ENCODE data around the gene RNU5B-1. TPM values are rescaled to one million over a fixed set of nuclear protein-coding genes. Genes with fewer than 3 reads are reported as not detected.

Gene RNU5B-1
- not detected for total RNA-seq
- polyA plus RNA-seq = not detected

DNA sequence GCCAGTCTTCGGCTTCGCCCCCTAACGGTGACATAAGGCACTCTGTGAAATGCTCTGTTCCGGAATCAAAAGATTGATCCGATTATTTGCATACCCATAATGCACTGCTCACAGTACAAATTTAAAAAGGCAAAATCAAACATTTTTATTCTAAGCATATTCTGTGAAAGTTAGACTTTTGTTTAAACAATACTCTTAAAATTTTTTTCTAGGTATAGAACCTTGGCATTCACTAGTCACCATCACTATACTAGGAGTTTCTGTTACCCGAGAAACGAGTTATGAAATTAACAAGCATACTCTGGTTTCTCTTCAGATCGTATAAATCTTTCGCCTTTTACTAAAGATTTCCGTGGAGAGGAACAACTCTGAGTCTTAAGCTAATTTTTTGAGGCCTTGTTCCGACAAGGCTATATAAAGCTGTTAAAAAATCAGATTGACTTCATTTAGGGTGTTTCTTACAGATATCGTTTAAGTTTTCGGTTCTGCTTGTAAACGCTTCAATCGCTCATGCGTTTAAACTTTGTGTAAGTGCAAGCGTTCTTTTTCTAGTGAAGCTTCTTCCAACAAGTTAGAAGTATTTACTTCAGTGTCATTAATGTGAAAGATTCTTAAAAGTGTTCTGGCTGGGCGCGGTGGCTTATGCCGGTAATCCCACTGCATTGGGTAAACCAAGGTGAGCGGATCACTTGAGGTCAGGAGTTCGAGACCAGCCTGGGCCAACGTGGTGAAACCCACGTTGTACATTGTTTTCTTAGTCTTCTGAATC is at the start of gene RNU5B-1:
Gene RNU5B-1, plus strand, starts transcription at position 297 of the 769 bp plus-strand sequence.
- DNase-seq = peak; percentile 88
- intact Hi-C loops (cut with DNase I) = no loop called here
- peak in 3 of 4 donors; percentile 2 to 56 (median 28) for TF ChIP-seq EP300 (IDR thresholded peaks at IDR 0.05)
- TF ChIP-seq, protein P1, sequence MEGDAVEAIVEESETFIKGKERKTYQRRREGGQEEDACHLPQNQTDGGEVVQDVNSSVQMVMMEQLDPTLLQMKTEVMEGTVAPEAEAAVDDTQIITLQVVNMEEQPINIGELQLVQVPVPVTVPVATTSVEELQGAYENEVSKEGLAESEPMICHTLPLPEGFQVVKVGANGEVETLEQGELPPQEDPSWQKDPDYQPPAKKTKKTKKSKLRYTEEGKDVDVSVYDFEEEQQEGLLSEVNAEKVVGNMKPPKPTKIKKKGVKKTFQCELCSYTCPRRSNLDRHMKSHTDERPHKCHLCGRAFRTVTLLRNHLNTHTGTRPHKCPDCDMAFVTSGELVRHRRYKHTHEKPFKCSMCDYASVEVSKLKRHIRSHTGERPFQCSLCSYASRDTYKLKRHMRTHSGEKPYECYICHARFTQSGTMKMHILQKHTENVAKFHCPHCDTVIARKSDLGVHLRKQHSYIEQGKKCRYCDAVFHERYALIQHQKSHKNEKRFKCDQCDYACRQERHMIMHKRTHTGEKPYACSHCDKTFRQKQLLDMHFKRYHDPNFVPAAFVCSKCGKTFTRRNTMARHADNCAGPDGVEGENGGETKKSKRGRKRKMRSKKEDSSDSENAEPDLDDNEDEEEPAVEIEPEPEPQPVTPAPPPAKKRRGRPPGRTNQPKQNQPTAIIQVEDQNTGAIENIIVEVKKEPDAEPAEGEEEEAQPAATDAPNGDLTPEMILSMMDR (IDR thresholded peaks at IDR 0.05) = no peak
- peak; percentile 98 to 99 for TF ChIP-seq POLR2A (IDR thresholded peaks at IDR 0.05)
- TF ChIP-seq POLR2AphosphoS5 (IDR thresholded peaks at IDR 0.05) = peak; percentile 97 to 100 (median 100)
- H3K4me3 ChIP-seq = peak within 1 kb of the TSS; percentile 37 to 57 (median 54)
- H3K36me3 ChIP-seq = no peaks in the 10 kb centered on the region
- H3K4me1 ChIP-seq = peaks cover 0 to 19% (median 15%) of the 10 kb centered on the region in 4 donors
- no peaks in the 10 kb centered on the region for H3K9me3 ChIP-seq
- WGBS, 2 donors = 0 to 1% methylated on average over 24 of the region's 24 CpGs
- H3K27ac ChIP-seq = peak within 1 kb of the TSS; percentile 88 to 93 (median 90)
- no peaks in the 10 kb centered on the region for H3K27me3 ChIP-seq

DNA sequence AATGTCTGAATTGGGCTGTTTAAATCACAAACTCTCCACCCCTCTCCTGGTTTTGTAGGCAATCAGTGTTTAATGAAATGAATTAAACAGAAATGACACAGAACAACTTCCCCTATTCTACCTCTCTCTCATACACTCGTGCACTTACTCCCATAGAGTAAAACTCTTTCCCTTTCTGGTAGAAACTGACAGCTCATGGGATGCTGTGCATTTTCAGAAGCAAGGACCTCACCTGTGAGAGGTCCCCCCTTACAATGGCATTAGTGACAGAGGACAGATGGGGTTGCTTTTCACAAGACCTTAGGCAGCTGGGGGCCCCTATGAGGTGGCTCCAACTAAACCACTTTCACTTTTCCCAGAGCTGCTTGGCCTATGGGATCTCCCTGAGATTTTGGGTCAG is 49.7 kb upstream of the RNU5B-1 start:
- no peak for TF ChIP-seq POLR2AphosphoS5 (IDR thresholded peaks at IDR 0.05)
- TF ChIP-seq, protein P1 (IDR thresholded peaks at IDR 0.05) = no peak
- TF ChIP-seq POLR2A (IDR thresholded peaks at IDR 0.05) = no peak
- no peak for TF ChIP-seq EP300 (IDR thresholded peaks at IDR 0.05)
- 58 to 77% methylated on average over 1 of the region's 1 CpG for WGBS, 2 donors
- intact Hi-C loops (cut with DNase I) = loop anchor here (5.0 kb wide), 1 partner anchor 42 kb away; the partner anchor contains the start of gene CILP

GRCh38 chr15:65255486-65256140 is 48.9 kb upstream of the RNU5B-1 start:
- Histone ChIP-seq H3K9me3 (no peaks in the 10 kb centered on the region), H3K36me3 (no peaks in the 10 kb centered on the region), H3K4me3 (no peak overlapping the region), H3K27me3 (no peaks in the 10 kb centered on the region), H3K27ac (peak overlapping the region in 2 of 4 donors; percentile 32 to 69), H3K4me1 (peaks cover 0 to 78% (median 61%) of the 10 kb centered on the region in 4 donors)
- no peak for DNase-seq
- intact Hi-C loops (cut with DNase I) = loop anchor here (5.0 kb wide), 1 partner anchor 43 kb away; the partner anchor contains the start of gene CILP
- WGBS, 2 donors = 93 to 96% methylated on average over 7 of the region's 7 CpGs
- TF ChIP-seq EP300 (IDR thresholded peaks at IDR 0.05) (no peak), POLR2AphosphoS5 (IDR thresholded peaks at IDR 0.05) (no peak), POLR2A (IDR thresholded peaks at IDR 0.05) (no peak)
- TF ChIP-seq, protein P1 (IDR thresholded peaks at IDR 0.05) = no peak

More for the DNA sequence above, 49.7 kb upstream of the RNU5B-1 start:
- H3K27me3 ChIP-seq = no peaks in the 10 kb centered on the region
- H3K9me3 ChIP-seq = no peaks in the 10 kb centered on the region
- peak overlapping the region in 3 of 4 donors; percentile 7 to 69 (median 32) for H3K27ac ChIP-seq
- no peak overlapping the region for H3K4me3 ChIP-seq
- DNase-seq = no peak
- H3K36me3 ChIP-seq = no peaks in the 10 kb centered on the region
- peaks cover 0 to 77% (median 54%) of the 10 kb centered on the region in 4 donors for H3K4me1 ChIP-seq

DNA sequence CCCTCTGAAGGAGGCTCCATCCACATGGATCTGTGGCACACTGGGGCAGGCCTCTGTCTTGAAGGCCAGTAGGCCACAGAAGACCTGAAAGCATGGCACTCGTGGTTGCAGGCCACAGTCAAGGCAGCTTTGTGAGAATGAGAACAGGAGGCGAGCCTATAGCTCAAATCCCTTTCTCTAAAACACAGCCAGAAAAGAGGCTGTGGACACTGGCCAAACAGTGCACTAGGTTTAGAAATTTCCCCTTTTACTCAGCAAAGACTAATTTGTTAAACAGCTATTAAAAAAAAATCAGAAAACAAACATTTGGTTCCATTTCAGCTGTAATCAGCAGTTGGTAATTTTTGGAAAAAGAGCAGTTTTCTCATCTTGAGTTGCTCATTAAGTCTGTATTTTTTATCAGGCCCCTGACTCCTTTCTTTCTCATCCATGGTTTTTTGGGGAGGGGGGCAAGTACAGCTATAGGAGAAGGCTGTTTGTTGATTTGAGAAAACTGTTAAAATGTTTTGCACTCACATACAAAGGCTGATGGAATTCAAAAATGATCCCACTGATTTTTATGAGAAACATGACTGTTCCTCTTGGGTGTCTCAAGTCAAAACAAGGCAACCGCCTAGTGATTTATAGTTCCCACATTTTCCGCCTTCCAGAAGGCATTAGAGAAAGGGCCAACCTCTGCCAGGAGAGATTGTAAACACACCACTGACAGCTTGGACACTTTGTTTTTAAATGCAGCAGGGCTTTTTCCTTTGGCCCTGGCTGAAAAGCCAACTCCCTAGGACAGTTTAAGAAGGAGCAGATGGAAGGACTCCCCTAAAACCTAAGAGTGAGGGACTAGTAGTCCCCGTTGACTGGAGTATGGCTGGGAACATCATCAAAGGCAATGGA is 45.9 kb upstream of the RNU5B-1 start:
- TF ChIP-seq POLR2AphosphoS5 (IDR thresholded peaks at IDR 0.05) (peak; percentile 72 to 86 (median 84)), POLR2A (IDR thresholded peaks at IDR 0.05) (no peak), EP300 (IDR thresholded peaks at IDR 0.05) (peak in 1 of 4 donors; percentile 42)
- TF ChIP-seq, protein P1 (IDR thresholded peaks at IDR 0.05) = no peak
- WGBS, 2 donors = 64 to 84% methylated on average over 5 of the region's 5 CpGs
- peak overlapping the region; percentile 82 to 89 (median 86) for H3K27ac ChIP-seq
- H3K9me3 ChIP-seq = no peaks in the 10 kb centered on the region
- DNase-seq = peak; percentile 81
- intact Hi-C loops (cut with DNase I) = loop anchor here (5.0 kb wide), 1 partner anchor 46 kb away; the partner anchor contains the start of gene CILP
- H3K4me3 ChIP-seq = peak overlapping the region in 1 of 4 donors; percentile 11
- H3K27me3 ChIP-seq = no peaks in the 10 kb centered on the region
- H3K4me1 ChIP-seq = peaks cover 0 to 82% (median 80%) of the 10 kb centered on the region in 4 donors
- H3K36me3 ChIP-seq = peaks cover 0 to 11% (median 3%) of the 10 kb centered on the region in 4 donors

All from sigmoid colon (tissue), 7 donors.